GM12892 (cell line): Measurements from ENCODE around the gene GPR153.

Experiments used
- DNase-seq: peaks from one replicate; pipeline ENCODE4 v3.0.0; 2011; ENCODE audit not compliant: insufficient read length
- FAIRE-seq: peaks from 2 replicates; lab custom pipeline; 2011; peaks lifted over from hg19 to GRCh38; lab: Jason Lieb, UNC
- POLR2A ChIP-seq: IDR thresholded peaks from 2 replicates; pipeline ENCODE4 v1.6.1; 2011; ENCODE audit warnings: low read depth, low read length, control low read depth
- POLR2AphosphoS5 ChIP-seq: IDR thresholded peaks from 2 replicates; pipeline ENCODE4 v1.6.1; 2011; ENCODE audit warnings: low read depth, low read length, control low read depth
- TAF1 ChIP-seq: IDR thresholded peaks from 2 replicates; pipeline ENCODE4 v1.6.1; 2011; ENCODE audit warnings: low read depth, mild to moderate bottlenecking, control low read depth, low read length, borderline replicate concordance

Gene GPR153

GRCh38 chr1:6266641-6267040 is 5.7 kb upstream of the GPR153 start:
- DNase-seq (no peak), FAIRE-seq (no peak)
- no peak for TF ChIP-seq POLR2A
- TF ChIP-seq TAF1: no peak
- TF ChIP-seq POLR2AphosphoS5: no peak

- FAIRE-seq: no peak
- TF ChIP-seq TAF1 (no peak), POLR2A (no peak), POLR2AphosphoS5 (no peak)
These were observed 4.3 kb upstream of the GPR153 start for GRCh38 chr1:6265151-6265550.

GRCh38 chr1:6263716-6264115 is 2.8 kb upstream of the GPR153 start:
- DNase-seq (no peak), FAIRE-seq (no peak)
- TF ChIP-seq POLR2AphosphoS5: no peak
- no peak for TF ChIP-seq TAF1

More at GRCh38 chr1:6265151-6265550, 4.3 kb upstream of the GPR153 start:
- DNase-seq: no peak

- FAIRE-seq: no peak
These were observed 1.9 kb upstream of the GPR153 start for GRCh38 chr1:6262555-6263420.

GRCh38 chr1:6261615-6261995 is 707 bp upstream of the GPR153 start:
- FAIRE-seq (no peak), DNase-seq (no peak)
- TF ChIP-seq TAF1 (no peak), POLR2A (no peak), POLR2AphosphoS5 (no peak)

More at GRCh38 chr1:6262555-6263420, 1.9 kb upstream of the GPR153 start:
- no peak for TF ChIP-seq POLR2A
- no peak for DNase-seq

GRCh38 chr1:6260433-6260934 is 414 bp downstream of the GPR153 start:
- TF ChIP-seq POLR2A (no peak), POLR2AphosphoS5 (no peak), TAF1 (no peak)
- DNase-seq (peak; percentile 50), FAIRE-seq (no peak)

GRCh38 chr1:6259491-6260362 is 1.2 kb downstream of the GPR153 start:
- FAIRE-seq: peak; percentile 77
- peak; percentile 89 for DNase-seq
- TF ChIP-seq TAF1 (no peak), POLR2AphosphoS5 (no peak), POLR2A (no peak)

- DNase-seq (no peak), FAIRE-seq (no peak)
- TF ChIP-seq POLR2AphosphoS5 (no peak), POLR2A (no peak), TAF1 (no peak)
These were observed 2.2 kb downstream of the GPR153 start for GRCh38 chr1:6258675-6259074.

GRCh38 chr1:6257541-6258069 is 3.3 kb downstream of the GPR153 start:
- TF ChIP-seq POLR2AphosphoS5 (no peak), TAF1 (no peak), POLR2A (no peak)
- FAIRE-seq (no peak), DNase-seq (no peak)

GRCh38 chr1:6256645-6257044 is 4.3 kb downstream of the GPR153 start:
- no peak for TF ChIP-seq POLR2AphosphoS5
- TF ChIP-seq POLR2A: no peak
- no peak for TF ChIP-seq TAF1
- no peak for FAIRE-seq

GRCh38 chr1:6254691-6255090 is 6.2 kb downstream of the GPR153 start:
- DNase-seq (no peak), FAIRE-seq (no peak)
- TF ChIP-seq TAF1: no peak
- no peak for TF ChIP-seq POLR2A
- no peak for TF ChIP-seq POLR2AphosphoS5

More at GRCh38 chr1:6256645-6257044, 4.3 kb downstream of the GPR153 start:
- no peak for DNase-seq
